ENCODE data around the gene ANKRD33B. TPM values are rescaled to one million over a fixed set of nuclear protein-coding genes. Genes with fewer than 3 reads are reported as not detected.
A peak's percentile ranks its signal among the peaks of the same experiment; 100 is the strongest.

The ANKRD33B gene
- total and polyA plus RNA-seq, 7 donors = 1.4 to 32.7 (median 7.8) TPM

DNA sequence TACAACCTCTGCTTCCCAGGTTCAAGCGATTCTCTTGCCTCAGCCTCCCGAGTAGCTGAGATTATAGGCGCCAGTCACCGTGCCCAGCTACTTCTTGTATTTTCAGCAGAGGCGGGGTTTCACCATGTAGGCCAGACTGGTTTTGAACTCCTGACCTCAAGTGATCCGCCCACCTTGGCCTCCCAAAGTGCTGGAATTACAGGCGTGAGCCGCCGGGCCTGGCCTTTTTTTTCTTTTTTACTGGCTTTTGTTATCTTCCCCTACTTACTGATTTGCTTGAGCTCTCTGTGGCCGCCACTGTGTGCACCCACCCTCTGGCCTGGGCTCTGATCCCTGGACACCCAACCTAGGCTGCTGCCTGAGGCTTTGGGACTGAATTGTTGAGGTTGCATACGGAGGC is 60.3 kb downstream of the ANKRD33B start:
- H3K36me3 ChIP-seq (ENCODE audit: insufficient read depth in 1 of 2, low read depth in 1 of 2) = no peaks in the 10 kb centered on the region
- no peaks in the 10 kb centered on the region for H3K27me3 ChIP-seq (ENCODE audit: insufficient read depth in 3 of 3, low read length in 2 of 3)
- H3K9me3 ChIP-seq = no peaks in the 10 kb centered on the region
- TF ChIP-seq, protein P1, sequence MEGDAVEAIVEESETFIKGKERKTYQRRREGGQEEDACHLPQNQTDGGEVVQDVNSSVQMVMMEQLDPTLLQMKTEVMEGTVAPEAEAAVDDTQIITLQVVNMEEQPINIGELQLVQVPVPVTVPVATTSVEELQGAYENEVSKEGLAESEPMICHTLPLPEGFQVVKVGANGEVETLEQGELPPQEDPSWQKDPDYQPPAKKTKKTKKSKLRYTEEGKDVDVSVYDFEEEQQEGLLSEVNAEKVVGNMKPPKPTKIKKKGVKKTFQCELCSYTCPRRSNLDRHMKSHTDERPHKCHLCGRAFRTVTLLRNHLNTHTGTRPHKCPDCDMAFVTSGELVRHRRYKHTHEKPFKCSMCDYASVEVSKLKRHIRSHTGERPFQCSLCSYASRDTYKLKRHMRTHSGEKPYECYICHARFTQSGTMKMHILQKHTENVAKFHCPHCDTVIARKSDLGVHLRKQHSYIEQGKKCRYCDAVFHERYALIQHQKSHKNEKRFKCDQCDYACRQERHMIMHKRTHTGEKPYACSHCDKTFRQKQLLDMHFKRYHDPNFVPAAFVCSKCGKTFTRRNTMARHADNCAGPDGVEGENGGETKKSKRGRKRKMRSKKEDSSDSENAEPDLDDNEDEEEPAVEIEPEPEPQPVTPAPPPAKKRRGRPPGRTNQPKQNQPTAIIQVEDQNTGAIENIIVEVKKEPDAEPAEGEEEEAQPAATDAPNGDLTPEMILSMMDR (IDR thresholded peaks at IDR 0.05) = no peak
- intact Hi-C loops (cut with DNase I) = no loop called here
- 89 to 93% (median 90%) methylated on average over 11 of the region's 11 CpGs for WGBS, 3 donors
- DNase-seq (no peak), ATAC-seq (no peak)
- peaks cover 9% of the 10 kb centered on the region for H3K4me1 ChIP-seq
- H3K4me3 ChIP-seq = no peak overlapping the region
- no peak overlapping the region for H3K27ac ChIP-seq

DNA sequence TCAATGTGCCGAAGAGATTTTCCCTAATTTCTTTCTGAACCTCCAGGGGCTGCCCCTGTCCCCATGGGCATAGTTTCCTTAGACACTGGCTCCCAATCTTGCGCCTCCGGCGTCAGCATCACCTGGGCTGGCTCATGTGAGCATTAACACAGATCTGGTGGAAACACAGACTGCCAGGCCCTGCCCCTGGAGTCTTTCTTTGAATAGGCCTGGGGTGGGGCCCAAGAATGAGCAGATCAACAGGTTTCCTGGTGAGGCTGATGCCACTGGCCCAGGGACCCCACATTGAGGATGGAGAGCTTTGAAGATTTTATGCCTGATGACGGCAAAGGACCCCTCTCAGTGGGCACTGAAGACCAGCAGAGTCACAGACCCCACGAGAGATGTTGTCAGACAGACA is 60.8 kb downstream of the ANKRD33B start:
- TF ChIP-seq, protein P1 (IDR thresholded peaks at IDR 0.05) = no peak
- H3K4me3 ChIP-seq = no peak overlapping the region
- no peak overlapping the region for H3K27ac ChIP-seq
- H3K4me1 ChIP-seq = peaks cover 9% of the 10 kb centered on the region
- no peaks in the 10 kb centered on the region for H3K27me3 ChIP-seq (ENCODE audit: insufficient read depth in 3 of 3, low read length in 2 of 3)
- intact Hi-C loops (cut with DNase I) = loop anchor here in 1 of 2 donors (5.0 kb wide), 2 partner anchors 62 to 342 kb away; partner anchors contain the start of gene ANKRD33B
- 92 to 97% (median 97%) methylated on average over 6 of the region's 6 CpGs for WGBS, 3 donors
- H3K9me3 ChIP-seq = no peaks in the 10 kb centered on the region
- DNase-seq (no peak), ATAC-seq (no peak)
- H3K36me3 ChIP-seq (ENCODE audit: insufficient read depth in 1 of 2, low read depth in 1 of 2) = no peaks in the 10 kb centered on the region

DNA sequence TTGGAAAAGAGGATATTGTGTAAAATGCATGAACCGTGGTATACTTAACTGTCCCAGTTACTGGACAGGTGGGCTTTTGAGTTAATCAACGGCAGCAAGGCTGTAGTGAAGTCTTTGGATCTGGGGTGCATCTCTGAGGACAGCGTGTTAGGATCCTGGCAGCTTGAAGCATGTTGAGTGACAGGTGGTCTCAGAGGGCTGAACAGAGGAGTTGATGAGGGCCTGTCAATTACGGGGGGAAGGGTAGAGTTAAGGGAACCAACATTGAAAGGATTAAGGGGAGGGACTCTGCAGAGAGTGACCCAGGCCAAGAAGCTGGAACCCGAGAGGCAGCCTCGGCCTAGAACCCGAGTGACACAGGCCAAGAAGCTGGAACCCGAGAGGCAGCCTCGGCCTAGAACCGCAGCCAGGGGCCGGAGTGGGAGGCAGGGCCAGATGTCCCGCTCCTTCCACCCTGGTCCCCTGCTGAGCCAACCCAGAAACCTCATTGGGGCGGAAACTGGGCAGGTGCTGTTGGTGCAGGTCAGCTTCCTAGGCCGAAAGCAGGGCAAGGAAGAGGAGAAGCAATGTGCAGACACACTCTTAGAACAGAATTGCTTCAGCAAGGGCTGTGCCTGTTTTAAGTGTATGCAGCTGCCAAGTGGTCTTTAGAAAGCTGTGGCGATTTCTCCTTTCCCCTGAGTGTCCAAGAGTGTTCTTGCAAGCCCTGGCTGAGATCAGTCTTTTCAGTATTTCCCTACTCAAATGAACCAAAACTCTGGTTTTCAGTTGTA is 62.0 kb downstream of the ANKRD33B start:
- TF ChIP-seq, protein P1 (IDR thresholded peaks at IDR 0.05) = no peak
- Histone ChIP-seq H3K27ac (no peak overlapping the region), H3K9me3 (no peaks in the 10 kb centered on the region), H3K4me1 (peaks cover 9% of the 10 kb centered on the region), H3K4me3 (no peak overlapping the region), H3K27me3 (ENCODE audit: insufficient read depth in 3 of 3, low read length in 2 of 3) (no peaks in the 10 kb centered on the region), H3K36me3 (ENCODE audit: insufficient read depth in 1 of 2, low read depth in 1 of 2) (no peaks in the 10 kb centered on the region)
- ATAC-seq = peak in 2 of 4 donors; percentile 11 to 38
- DNase-seq = no peak
- intact Hi-C loops (cut with DNase I) = loop anchor here (2.0 to 5.0 kb wide), 3 partner anchors 64 to 344 kb away; partner anchors contain the start of gene ANKRD33B (in 1 of the 2)
- 65 to 76% (median 74%) methylated on average over 15 of the region's 15 CpGs for WGBS, 3 donors

DNA sequence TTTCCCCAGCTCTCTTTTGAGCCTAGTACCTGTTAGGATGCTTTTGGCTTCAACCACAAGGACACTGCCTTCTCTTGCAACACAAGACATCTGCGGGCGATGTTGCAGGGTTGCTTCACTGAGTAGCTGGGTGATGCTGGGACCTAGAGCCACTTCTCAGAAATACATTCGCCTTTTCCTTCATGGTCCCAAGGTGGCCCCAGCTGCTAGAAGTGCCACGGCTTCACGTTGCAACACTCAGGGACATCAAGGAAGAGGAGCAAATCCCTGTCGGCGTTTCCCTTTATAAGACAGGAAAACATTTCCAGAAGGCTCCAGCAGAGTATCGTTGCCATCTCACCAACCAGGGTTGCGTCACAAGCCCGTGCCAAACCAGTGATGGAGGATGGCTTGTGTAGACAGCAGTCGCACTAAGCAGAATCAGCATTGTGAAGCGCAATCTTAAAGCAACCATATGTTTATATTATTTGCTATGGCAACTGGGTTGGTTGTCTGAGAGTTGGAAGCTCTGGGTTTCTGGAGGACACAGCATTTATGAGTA is 62.7 kb downstream of the ANKRD33B start:
- intact Hi-C loops (cut with DNase I) = loop anchor here (2.0 to 5.0 kb wide), 3 partner anchors 64 to 344 kb away; partner anchors contain the start of gene ANKRD33B (in 1 of the 2)
- no peak overlapping the region for H3K4me3 ChIP-seq
- H3K4me1 ChIP-seq = peaks cover 9% of the 10 kb centered on the region

More for the DNA sequence above, 62.7 kb downstream of the ANKRD33B start:
- DNase-seq (peak in 1 of 2 donors; percentile 80), ATAC-seq (peak in 3 of 4 donors; percentile 19 to 63 (median 61))
- no peaks in the 10 kb centered on the region for H3K9me3 ChIP-seq
- H3K27me3 ChIP-seq (ENCODE audit: insufficient read depth in 3 of 3, low read length in 2 of 3) = no peaks in the 10 kb centered on the region
- no peaks in the 10 kb centered on the region for H3K36me3 ChIP-seq (ENCODE audit: insufficient read depth in 1 of 2, low read depth in 1 of 2)
- TF ChIP-seq, protein P1 (IDR thresholded peaks at IDR 0.05) = no peak
- WGBS, 3 donors = 59 to 76% (median 60%) methylated on average over 12 of the region's 12 CpGs
- no peak overlapping the region for H3K27ac ChIP-seq

Measured in psoas muscle (tissue), 8 donors.